ENCODE measurements around the gene ADAM11.
"Not testable (repeated sequence)": the region's sequence is repeated elsewhere in the genome, so short reads cannot be mapped to it uniquely, and the experiment has no call there.

Gene ADAM11

GRCh38 chr17:44745738-44746137 is 13.1 kb upstream of the ADAM11 start:
- H3K36me3 ChIP-seq (ENCODE audit: control insufficient read depth in 1 of 2, insufficient read depth in 2 of 2, low read length in 2 of 2) = peaks cover 0 to 22% of the 10 kb centered on the region in 2 donors
- not testable (repeated sequence) for H3K27me3 ChIP-seq (ENCODE audit: low read depth, low read length); H3K4me3 ChIP-seq (ENCODE audit: low read depth in 1 of 2, low read length in 2 of 2)

DNA sequence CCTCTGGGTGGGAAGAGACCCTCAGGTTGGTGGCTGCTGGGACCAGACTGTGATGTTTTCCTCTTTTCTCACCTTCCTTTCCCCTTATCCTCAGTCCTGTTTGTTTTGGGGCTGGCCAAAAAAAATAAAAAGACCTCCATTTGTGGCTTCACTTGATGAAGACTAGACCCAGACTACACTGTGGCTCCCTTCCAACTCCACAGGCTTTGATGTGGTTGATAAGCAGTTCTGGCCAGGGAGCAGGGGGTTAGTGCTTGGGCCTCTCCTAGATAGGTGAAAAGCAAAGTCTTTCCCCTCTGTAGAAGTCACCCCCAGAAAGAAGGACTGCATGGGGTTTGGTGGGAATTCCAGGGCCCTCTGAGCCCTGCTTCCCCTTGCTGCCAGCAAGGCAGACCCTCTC is 11.2 kb upstream of the ADAM11 start:
- Histone ChIP-seq H3K9me3 (ENCODE audit: control insufficient read depth in 1 of 2, low read length in 2 of 2) (no peaks in the 10 kb centered on the region), H3K27ac (ENCODE audit: low read length) (no peak overlapping the region), H3K27me3 (ENCODE audit: low read depth, low read length) (no peaks in the 10 kb centered on the region)

More at GRCh38 chr17:44745738-44746137, 13.1 kb upstream of the ADAM11 start:
- H3K9me3 ChIP-seq (ENCODE audit: control insufficient read depth in 1 of 2, low read length in 2 of 2); H3K4me1 ChIP-seq (ENCODE audit: control insufficient read depth in 1 of 2, insufficient read depth in 2 of 2, low read length in 2 of 2); H3K27ac ChIP-seq (ENCODE audit: low read length): not testable (repeated sequence)

GRCh38 chr17:44749076-44749979 is 9.5 kb upstream of the ADAM11 start:
- Histone ChIP-seq H3K4me1 (ENCODE audit: control insufficient read depth in 1 of 2, insufficient read depth in 2 of 2, low read length in 2 of 2) (no peaks in the 10 kb centered on the region), H3K27me3 (ENCODE audit: low read depth, low read length) (no peaks in the 10 kb centered on the region), H3K27ac (ENCODE audit: low read length) (no peak overlapping the region), H3K9me3 (ENCODE audit: control insufficient read depth in 1 of 2, low read length in 2 of 2) (no peaks in the 10 kb centered on the region), H3K36me3 (ENCODE audit: control insufficient read depth in 1 of 2, insufficient read depth in 2 of 2, low read length in 2 of 2) (peaks cover 0 to 14% of the 10 kb centered on the region in 2 donors), H3K4me3 (ENCODE audit: low read depth in 1 of 2, low read length in 2 of 2) (no peak overlapping the region)

More for the DNA sequence above, 11.2 kb upstream of the ADAM11 start:
- H3K4me1 ChIP-seq (ENCODE audit: control insufficient read depth in 1 of 2, insufficient read depth in 2 of 2, low read length in 2 of 2) = no peaks in the 10 kb centered on the region
- peaks cover 0 to 14% of the 10 kb centered on the region in 2 donors for H3K36me3 ChIP-seq (ENCODE audit: control insufficient read depth in 1 of 2, insufficient read depth in 2 of 2, low read length in 2 of 2)
- H3K4me3 ChIP-seq (ENCODE audit: low read depth in 1 of 2, low read length in 2 of 2) = no peak overlapping the region

DNA sequence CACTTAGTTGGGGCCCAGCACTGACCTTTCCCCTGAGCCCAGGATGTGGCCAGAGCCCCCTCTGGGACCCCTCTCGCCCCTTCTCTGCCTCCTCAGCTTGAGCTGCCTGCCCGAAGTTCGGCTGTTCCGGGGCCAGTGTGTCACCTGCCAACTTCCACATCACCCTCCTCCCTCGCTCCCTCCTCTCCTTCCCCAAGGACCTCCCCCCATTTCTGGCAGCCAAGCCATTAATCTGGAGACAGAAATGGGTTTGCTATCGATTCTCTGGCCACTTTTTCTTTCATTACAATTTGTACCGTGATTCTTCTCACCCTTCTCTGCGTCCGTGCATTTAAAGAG is 8.8 kb upstream of the ADAM11 start:
- H3K4me1 ChIP-seq (ENCODE audit: control insufficient read depth in 1 of 2, insufficient read depth in 2 of 2, low read length in 2 of 2) = no peaks in the 10 kb centered on the region
- H3K36me3 ChIP-seq (ENCODE audit: control insufficient read depth in 1 of 2, insufficient read depth in 2 of 2, low read length in 2 of 2) = peaks cover 0 to 14% of the 10 kb centered on the region in 2 donors
- H3K4me3 ChIP-seq (ENCODE audit: low read depth in 1 of 2, low read length in 2 of 2) = no peak overlapping the region
- H3K27me3 ChIP-seq (ENCODE audit: low read depth, low read length) = no peaks in the 10 kb centered on the region
- no peak overlapping the region for H3K27ac ChIP-seq (ENCODE audit: low read length)
- no peaks in the 10 kb centered on the region for H3K9me3 ChIP-seq (ENCODE audit: control insufficient read depth in 1 of 2, low read length in 2 of 2)

DNA sequence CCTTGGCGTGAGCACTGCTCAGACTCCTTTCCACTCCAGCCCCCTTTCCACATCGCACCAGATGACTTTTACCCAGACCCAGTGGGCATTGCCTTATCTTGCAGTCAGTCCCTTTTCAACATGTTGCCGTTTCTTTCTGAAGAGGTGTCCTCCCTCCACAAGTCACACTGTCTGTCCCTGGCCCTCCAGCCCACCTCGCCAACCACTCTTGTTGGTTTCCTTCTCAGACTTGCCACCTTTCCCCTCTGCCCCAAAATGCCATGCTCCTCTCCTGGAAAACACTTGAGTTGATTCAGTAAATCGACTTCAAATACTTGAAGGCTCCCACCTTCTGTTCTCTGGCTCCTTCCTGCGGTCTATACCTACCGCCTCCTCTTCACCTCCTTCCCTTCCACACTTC is 7.5 kb upstream of the ADAM11 start:
- Histone ChIP-seq H3K27me3 (ENCODE audit: low read depth, low read length) (no peaks in the 10 kb centered on the region), H3K36me3 (ENCODE audit: control insufficient read depth in 1 of 2, insufficient read depth in 2 of 2, low read length in 2 of 2) (peaks cover 0 to 14% of the 10 kb centered on the region in 2 donors), H3K27ac (ENCODE audit: low read length) (no peak overlapping the region), H3K4me1 (ENCODE audit: control insufficient read depth in 1 of 2, insufficient read depth in 2 of 2, low read length in 2 of 2) (no peaks in the 10 kb centered on the region), H3K9me3 (ENCODE audit: control insufficient read depth in 1 of 2, low read length in 2 of 2) (no peaks in the 10 kb centered on the region), H3K4me3 (ENCODE audit: low read depth in 1 of 2, low read length in 2 of 2) (no peak overlapping the region)

DNA sequence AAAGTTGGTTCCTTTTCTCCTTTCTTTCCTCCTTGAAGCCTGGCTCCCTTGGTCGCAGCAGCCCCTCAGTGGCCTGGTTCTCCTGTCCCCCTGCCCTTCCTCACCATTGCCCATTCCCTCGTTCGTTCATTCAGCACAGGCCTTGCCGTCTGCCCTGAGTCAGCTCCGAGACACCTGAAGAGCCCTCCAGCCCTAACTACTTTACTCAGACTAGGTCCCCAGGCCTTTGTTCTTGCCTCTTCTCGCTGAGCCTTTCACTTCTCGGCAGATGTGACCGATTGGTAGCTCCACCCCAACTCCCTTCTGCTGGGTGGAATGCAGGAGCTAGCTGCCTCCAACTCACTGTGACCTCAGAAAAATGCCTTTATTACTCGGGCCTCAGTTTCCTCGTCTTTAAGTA is 7.0 kb upstream of the ADAM11 start:
- Histone ChIP-seq H3K4me1 (ENCODE audit: control insufficient read depth in 1 of 2, insufficient read depth in 2 of 2, low read length in 2 of 2) (no peaks in the 10 kb centered on the region), H3K27ac (ENCODE audit: low read length) (no peak overlapping the region), H3K4me3 (ENCODE audit: low read depth in 1 of 2, low read length in 2 of 2) (no peak overlapping the region), H3K27me3 (ENCODE audit: low read depth, low read length) (no peaks in the 10 kb centered on the region), H3K9me3 (ENCODE audit: control insufficient read depth in 1 of 2, low read length in 2 of 2) (no peaks in the 10 kb centered on the region), H3K36me3 (ENCODE audit: control insufficient read depth in 1 of 2, insufficient read depth in 2 of 2, low read length in 2 of 2) (peaks cover 0 to 14% of the 10 kb centered on the region in 2 donors)

DNA sequence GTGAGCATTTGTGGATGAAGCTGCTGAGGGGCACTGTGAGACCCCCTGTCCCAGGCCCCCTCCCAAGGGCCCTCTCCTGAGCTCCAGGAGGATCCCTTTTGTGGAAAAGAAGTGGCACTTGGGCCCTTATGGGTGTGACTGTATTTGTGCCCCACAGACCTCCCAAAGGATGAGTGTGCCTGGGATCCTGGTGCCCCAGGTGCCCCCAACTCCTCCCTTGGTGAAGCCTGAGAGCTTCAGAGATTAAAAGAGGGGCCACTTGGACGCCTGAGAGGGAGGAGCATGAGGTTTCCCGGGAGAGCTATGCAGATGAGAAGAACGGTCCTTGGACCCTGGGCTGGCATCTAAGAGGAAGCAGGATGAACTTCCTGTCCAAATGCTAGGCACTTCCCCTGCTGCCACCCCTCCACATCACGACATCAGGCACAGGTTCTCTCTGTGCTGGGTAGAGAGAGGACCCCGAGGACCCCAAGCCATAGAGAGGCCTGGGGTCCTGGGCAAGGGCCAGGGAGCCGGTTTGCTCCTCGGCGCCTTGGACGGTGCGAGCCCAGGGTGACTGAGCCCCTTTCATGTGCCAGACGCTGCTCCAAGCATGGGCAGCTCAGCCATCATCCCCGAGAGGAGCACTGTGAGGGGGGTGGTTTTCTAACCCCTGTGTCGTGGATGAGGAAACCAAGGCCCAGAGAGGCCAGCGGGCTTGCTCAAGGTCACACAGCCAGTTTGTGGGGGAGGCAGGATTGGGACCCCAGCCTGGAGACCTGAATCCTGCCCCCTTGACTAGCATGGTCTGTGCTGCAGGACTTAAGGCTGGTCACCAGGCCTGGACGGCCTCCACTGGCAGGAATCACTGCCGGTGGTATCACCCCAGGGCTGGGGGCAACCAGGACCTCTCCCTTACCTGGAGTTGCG is 5.6 kb upstream of the ADAM11 start:
- Histone ChIP-seq H3K27me3 (ENCODE audit: low read depth, low read length) (peaks cover 7% of the 10 kb centered on the region), H3K36me3 (ENCODE audit: control insufficient read depth in 1 of 2, insufficient read depth in 2 of 2, low read length in 2 of 2) (peaks cover 0 to 3% of the 10 kb centered on the region in 2 donors), H3K4me3 (ENCODE audit: low read depth in 1 of 2, low read length in 2 of 2) (no peak overlapping the region), H3K4me1 (ENCODE audit: control insufficient read depth in 1 of 2, insufficient read depth in 2 of 2, low read length in 2 of 2) (peaks cover 0 to under 1% of the 10 kb centered on the region in 2 donors), H3K27ac (ENCODE audit: low read length) (no peak overlapping the region), H3K9me3 (ENCODE audit: control insufficient read depth in 1 of 2, low read length in 2 of 2) (no peaks in the 10 kb centered on the region)

DNA sequence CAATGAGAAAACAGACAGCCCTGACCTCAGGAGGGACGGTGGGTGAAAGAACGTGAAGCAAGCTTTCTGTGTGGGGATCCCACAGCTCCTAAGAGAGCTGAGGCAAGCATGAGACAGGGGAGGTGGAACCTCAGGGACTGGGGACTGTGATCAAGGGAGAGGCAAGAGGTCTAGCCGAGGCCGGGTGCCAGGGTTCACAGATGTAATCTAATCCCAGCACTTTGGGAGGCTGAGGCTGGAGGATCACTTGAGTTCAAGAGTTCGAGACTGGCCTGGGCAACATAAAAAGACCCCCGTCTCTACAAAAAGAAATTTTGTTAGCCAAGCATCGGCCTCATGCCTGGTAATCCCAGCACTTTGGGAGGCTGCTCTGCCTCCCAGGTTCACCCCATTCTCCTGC is 4.5 kb upstream of the ADAM11 start:
- Histone ChIP-seq H3K4me1 (ENCODE audit: control insufficient read depth in 1 of 2, insufficient read depth in 2 of 2, low read length in 2 of 2) (peaks cover 0 to 8% of the 10 kb centered on the region in 2 donors), H3K36me3 (ENCODE audit: control insufficient read depth in 1 of 2, insufficient read depth in 2 of 2, low read length in 2 of 2) (peaks cover 0 to 3% of the 10 kb centered on the region in 2 donors), H3K9me3 (ENCODE audit: control insufficient read depth in 1 of 2, low read length in 2 of 2) (no peaks in the 10 kb centered on the region), H3K27me3 (ENCODE audit: low read depth, low read length) (peaks cover 7% of the 10 kb centered on the region), H3K4me3 (ENCODE audit: low read depth in 1 of 2, low read length in 2 of 2) (no peak overlapping the region), H3K27ac (ENCODE audit: low read length) (no peak overlapping the region)

- H3K4me1 ChIP-seq (ENCODE audit: control insufficient read depth in 1 of 2, insufficient read depth in 2 of 2, low read length in 2 of 2) = peaks cover 0 to 13% of the 10 kb centered on the region in 2 donors
- peaks cover 15% of the 10 kb centered on the region for H3K27me3 ChIP-seq (ENCODE audit: low read depth, low read length)
- not testable (repeated sequence) for H3K36me3 ChIP-seq (ENCODE audit: control insufficient read depth in 1 of 2, insufficient read depth in 2 of 2, low read length in 2 of 2); H3K27ac ChIP-seq (ENCODE audit: low read length); H3K4me3 ChIP-seq (ENCODE audit: low read depth in 1 of 2, low read length in 2 of 2); H3K9me3 ChIP-seq (ENCODE audit: control insufficient read depth in 1 of 2, low read length in 2 of 2)
These were observed 3.6 kb upstream of the ADAM11 start for GRCh38 chr17:44755180-44755579.

DNA sequence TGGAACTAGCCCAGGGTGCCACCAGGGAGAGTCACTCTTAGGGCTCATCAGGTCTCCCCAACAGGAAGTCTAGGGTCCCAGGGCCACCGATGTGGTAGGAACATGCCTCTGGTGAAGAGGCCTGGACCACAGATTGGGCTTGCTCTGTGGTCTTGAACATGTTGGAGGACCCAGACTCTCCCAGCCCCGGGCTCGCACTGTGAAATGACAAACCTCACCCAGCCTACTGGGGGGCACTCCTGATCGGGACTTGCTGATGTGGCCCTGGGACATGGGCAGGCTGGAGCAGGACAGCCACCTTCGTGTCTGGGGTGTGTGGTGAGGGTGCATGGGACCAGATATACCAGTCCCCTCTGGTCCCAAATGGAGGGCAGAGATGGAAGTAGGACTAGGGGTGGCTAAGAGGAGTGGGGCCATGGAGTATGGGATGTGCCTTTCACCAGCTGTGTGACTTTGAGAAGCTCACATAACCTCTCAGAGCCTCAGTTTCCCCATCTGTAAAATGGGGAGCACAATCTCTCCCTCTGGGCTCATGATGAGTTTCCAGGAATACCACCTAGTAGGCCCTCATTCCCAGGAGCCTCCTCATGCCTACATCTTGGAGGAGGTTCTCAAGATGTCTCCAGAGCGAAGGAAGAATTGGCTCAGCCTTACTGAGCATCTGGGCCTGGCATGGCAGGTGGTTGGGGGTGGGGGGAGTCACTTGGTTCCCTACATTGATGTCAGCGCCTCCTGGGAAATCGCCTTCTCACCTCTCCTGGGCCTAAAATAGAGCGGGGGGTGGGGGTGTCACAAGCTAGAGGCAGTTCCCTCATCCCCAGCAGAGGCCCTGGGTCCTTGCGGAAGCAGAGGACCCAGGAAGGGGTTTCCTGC is 1.5 kb upstream of the ADAM11 start:
- peaks cover 15% of the 10 kb centered on the region for H3K27me3 ChIP-seq (ENCODE audit: low read depth, low read length)
- H3K4me1 ChIP-seq (ENCODE audit: control insufficient read depth in 1 of 2, insufficient read depth in 2 of 2, low read length in 2 of 2) = peaks cover 0 to 13% of the 10 kb centered on the region in 2 donors
- no peak overlapping the region for H3K4me3 ChIP-seq (ENCODE audit: low read depth in 1 of 2, low read length in 2 of 2)

More for the DNA sequence above, 1.5 kb upstream of the ADAM11 start:
- H3K27ac ChIP-seq (ENCODE audit: low read length) = no peak overlapping the region
- no peaks in the 10 kb centered on the region for H3K36me3 ChIP-seq (ENCODE audit: control insufficient read depth in 1 of 2, insufficient read depth in 2 of 2, low read length in 2 of 2)
- H3K9me3 ChIP-seq (ENCODE audit: control insufficient read depth in 1 of 2, low read length in 2 of 2) = no peaks in the 10 kb centered on the region
